Esophagus squamous epithelium (tissue), 4 donors: ENCODE measurements around the gene SLC25A47.

Source experiments
- CTCF ChIP-seq, 6 experiments: fragments of 450-650 bp in 4 of 6; fragments of 200-600 bp in 2 of 6; sonication (generic) in 2 of 6; IDR thresholded peaks; one replicate each; pipeline ENCODE4 v1.5.1; 2016 to 2019; ENCODE audit warnings: antibody characterized with exemption in 6 of 6, mild to moderate bottlenecking in 4 of 6, moderate library complexity in 4 of 6
- POLR2A ChIP-seq, 4 donors: fragments of 450-650 bp; IDR thresholded peaks; one replicate each; pipeline ENCODE4 v1.6.1; 2017; ENCODE audit warnings: antibody characterized with exemption in 4 of 4, mild to moderate bottlenecking in 4 of 4, moderate library complexity in 3 of 4

GRCh38 chr14:100332797-100333196, 9.7 kb downstream of the SLC25A47 start:
- no peak for TF ChIP-seq POLR2A (IDR thresholded peaks at IDR 0.05)
- no peak for TF ChIP-seq CTCF (IDR thresholded peaks at IDR 0.05)
